Measurements from ENCODE around the gene GZF1.

The GZF1 gene

DNA sequence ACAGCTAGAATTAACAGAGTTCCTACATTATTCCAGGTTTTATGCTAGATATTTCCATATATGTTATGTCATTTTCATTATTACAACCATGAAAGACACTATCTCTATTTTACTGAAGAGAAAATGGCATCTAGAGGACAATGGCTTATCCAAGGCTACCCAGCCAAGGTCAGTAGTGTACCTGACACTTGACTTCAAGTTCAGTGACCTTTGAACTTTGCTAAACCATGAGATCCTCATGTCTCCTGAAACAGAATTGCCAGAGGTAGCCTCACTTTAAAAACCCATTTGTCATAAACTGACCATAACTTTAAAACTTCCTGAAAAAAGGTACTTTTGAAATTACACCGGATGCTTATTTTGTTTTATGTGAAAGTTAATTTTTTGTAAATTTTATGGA, 44.9 kb downstream of the GZF1 start:
- H3K4me3 ChIP-seq (ENCODE audit: low read length): no peak overlapping the region
- H3K4me1 ChIP-seq (ENCODE audit: control insufficient read depth, low read length): no peaks in the 10 kb centered on the region
- H3K27me3 ChIP-seq (ENCODE audit: control insufficient read depth, low read length): no peaks in the 10 kb centered on the region
- peaks cover 81% of the 10 kb centered on the region for H3K79me2 ChIP-seq (ENCODE audit: control insufficient read depth, low read length)
- H3K9me2 ChIP-seq (replicated peaks; ENCODE audit: control insufficient read depth, low read length): no peaks in the 10 kb centered on the region
- H3K27ac ChIP-seq (ENCODE audit: low read depth, low read length): no peak overlapping the region
- TF ChIP-seq EZH2phosphoT487 (IDR thresholded peaks at IDR 0.05; ENCODE audit: borderline replicate concordance, low read length): no peak
- TF ChIP-seq, protein P1, sequence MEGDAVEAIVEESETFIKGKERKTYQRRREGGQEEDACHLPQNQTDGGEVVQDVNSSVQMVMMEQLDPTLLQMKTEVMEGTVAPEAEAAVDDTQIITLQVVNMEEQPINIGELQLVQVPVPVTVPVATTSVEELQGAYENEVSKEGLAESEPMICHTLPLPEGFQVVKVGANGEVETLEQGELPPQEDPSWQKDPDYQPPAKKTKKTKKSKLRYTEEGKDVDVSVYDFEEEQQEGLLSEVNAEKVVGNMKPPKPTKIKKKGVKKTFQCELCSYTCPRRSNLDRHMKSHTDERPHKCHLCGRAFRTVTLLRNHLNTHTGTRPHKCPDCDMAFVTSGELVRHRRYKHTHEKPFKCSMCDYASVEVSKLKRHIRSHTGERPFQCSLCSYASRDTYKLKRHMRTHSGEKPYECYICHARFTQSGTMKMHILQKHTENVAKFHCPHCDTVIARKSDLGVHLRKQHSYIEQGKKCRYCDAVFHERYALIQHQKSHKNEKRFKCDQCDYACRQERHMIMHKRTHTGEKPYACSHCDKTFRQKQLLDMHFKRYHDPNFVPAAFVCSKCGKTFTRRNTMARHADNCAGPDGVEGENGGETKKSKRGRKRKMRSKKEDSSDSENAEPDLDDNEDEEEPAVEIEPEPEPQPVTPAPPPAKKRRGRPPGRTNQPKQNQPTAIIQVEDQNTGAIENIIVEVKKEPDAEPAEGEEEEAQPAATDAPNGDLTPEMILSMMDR (IDR thresholded peaks at IDR 0.05; ENCODE audit: low read depth, low read length, poor library complexity, severe bottlenecking): no peak
- H3K9me3 ChIP-seq (ENCODE audit: control insufficient read depth, insufficient read depth, low read length): no peaks in the 10 kb centered on the region
- H3K36me3 ChIP-seq (ENCODE audit: control insufficient read depth, low read length): peaks cover 4% of the 10 kb centered on the region; the same call in 1 of the 2 replicates
- no peaks in the 10 kb centered on the region for H3F3A ChIP-seq (ENCODE audit: control insufficient read depth, insufficient read depth)
- no peak overlapping the region for H3K4me2 ChIP-seq (ENCODE audit: low read length)
- peaks cover 3% of the 10 kb centered on the region for H4K20me1 ChIP-seq (ENCODE audit: control insufficient read depth, insufficient read depth, low read depth, low read length)

DNA sequence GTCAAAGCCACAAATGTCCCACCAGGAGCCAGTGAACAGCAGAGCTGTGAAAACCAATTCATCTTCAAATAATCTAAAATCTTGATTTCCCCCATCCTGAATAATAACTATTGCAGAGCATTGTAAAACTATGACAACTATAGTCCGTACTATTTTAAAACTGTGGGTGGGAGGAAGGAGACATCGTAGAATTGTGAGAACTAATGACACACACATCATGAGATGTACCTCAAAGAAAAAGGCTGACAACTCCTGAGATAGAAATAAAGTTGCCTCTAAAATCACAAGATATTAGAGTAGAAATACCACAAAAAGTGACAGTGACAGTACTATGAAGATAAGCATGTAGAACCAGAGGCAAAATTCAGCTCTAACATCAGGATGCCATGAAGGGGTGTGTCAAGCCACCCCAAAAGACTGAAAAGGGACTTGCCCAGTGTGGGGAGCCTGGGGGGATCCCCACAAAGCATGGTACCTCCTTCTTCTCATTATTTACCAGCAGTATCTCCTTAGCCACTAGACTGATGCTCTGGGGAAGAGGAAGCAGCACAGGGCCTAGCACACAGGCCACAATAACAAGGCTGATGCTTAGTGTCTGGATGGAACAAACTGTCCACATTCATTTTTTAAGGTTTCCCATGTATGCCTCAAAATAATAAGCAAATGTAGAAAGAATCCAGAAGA, 45.9 kb downstream of the GZF1 start:
- Histone ChIP-seq H3K4me1 (ENCODE audit: control insufficient read depth, low read length) (no peaks in the 10 kb centered on the region), H3K36me3 (ENCODE audit: control insufficient read depth, low read length) (no peaks in the 10 kb centered on the region), H4K20me1 (ENCODE audit: control insufficient read depth, insufficient read depth, low read depth, low read length) (peaks cover 3% of the 10 kb centered on the region), H3K79me2 (ENCODE audit: control insufficient read depth, low read length) (peaks cover 90% of the 10 kb centered on the region), H3K4me3 (ENCODE audit: low read length) (no peak overlapping the region), H3K27me3 (ENCODE audit: control insufficient read depth, low read length) (no peaks in the 10 kb centered on the region), H3F3A (ENCODE audit: control insufficient read depth, insufficient read depth) (no peaks in the 10 kb centered on the region), H3K4me2 (ENCODE audit: low read length) (no peak overlapping the region), H3K27ac (ENCODE audit: low read depth, low read length) (no peak overlapping the region), H3K9me2 (replicated peaks; ENCODE audit: control insufficient read depth, low read length) (no peaks in the 10 kb centered on the region), H3K9me3 (ENCODE audit: control insufficient read depth, insufficient read depth, low read length) (no peaks in the 10 kb centered on the region)
- TF ChIP-seq, protein P1 (IDR thresholded peaks at IDR 0.05; ENCODE audit: low read depth, low read length, poor library complexity, severe bottlenecking): no peak

DNA sequence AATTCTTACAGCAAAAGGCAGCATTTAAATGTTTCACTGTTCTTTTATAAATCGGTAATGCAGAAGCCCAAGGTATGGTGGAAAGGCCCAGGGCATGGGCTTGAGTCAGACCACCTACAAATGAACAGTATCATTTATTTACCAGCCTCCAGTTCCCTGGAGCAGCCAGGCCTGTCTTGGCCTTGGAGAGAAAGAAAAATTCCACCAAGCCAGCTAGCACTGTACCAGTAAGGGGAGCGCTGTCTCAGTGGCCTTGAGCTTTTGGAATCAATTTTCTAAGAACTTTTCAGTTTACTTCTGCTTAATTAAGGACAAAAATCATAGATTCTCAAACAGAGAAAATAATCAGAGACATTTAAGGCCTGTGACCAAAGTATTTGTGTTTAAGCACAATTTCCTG, 47.0 kb downstream of the GZF1 start:
- Histone ChIP-seq H3K27me3 (ENCODE audit: control insufficient read depth, low read length) (no peaks in the 10 kb centered on the region), H4K20me1 (ENCODE audit: control insufficient read depth, insufficient read depth, low read depth, low read length) (peaks cover 3% of the 10 kb centered on the region), H3K79me2 (ENCODE audit: control insufficient read depth, low read length) (peaks cover 95% of the 10 kb centered on the region), H3K4me3 (ENCODE audit: low read length) (no peak overlapping the region), H3K4me1 (ENCODE audit: control insufficient read depth, low read length) (no peaks in the 10 kb centered on the region), H3K9me3 (ENCODE audit: control insufficient read depth, insufficient read depth, low read length) (no peaks in the 10 kb centered on the region), H3K27ac (ENCODE audit: low read depth, low read length) (no peak overlapping the region), H3K4me2 (ENCODE audit: low read length) (no peak overlapping the region), H3F3A (ENCODE audit: control insufficient read depth, insufficient read depth) (no peaks in the 10 kb centered on the region), H3K36me3 (ENCODE audit: control insufficient read depth, low read length) (no peaks in the 10 kb centered on the region), H3K9me2 (replicated peaks; ENCODE audit: control insufficient read depth, low read length) (no peaks in the 10 kb centered on the region)
- TF ChIP-seq EZH2phosphoT487 (IDR thresholded peaks at IDR 0.05; ENCODE audit: borderline replicate concordance, low read length): no peak
- TF ChIP-seq, protein P1 (IDR thresholded peaks at IDR 0.05; ENCODE audit: low read depth, low read length, poor library complexity, severe bottlenecking): no peak

Measured in DOHH2 (cell line).